ENCODE data around the gene NRROS. TPM values are rescaled to one million over a fixed set of nuclear protein-coding genes. Genes with fewer than 3 reads are reported as not detected.

The NRROS gene
- total and polyA plus RNA-seq, 2 of the 13 experiments (the other 11 are each of a cell fraction or from before 2014, with no cell fraction given) = not detected

DNA sequence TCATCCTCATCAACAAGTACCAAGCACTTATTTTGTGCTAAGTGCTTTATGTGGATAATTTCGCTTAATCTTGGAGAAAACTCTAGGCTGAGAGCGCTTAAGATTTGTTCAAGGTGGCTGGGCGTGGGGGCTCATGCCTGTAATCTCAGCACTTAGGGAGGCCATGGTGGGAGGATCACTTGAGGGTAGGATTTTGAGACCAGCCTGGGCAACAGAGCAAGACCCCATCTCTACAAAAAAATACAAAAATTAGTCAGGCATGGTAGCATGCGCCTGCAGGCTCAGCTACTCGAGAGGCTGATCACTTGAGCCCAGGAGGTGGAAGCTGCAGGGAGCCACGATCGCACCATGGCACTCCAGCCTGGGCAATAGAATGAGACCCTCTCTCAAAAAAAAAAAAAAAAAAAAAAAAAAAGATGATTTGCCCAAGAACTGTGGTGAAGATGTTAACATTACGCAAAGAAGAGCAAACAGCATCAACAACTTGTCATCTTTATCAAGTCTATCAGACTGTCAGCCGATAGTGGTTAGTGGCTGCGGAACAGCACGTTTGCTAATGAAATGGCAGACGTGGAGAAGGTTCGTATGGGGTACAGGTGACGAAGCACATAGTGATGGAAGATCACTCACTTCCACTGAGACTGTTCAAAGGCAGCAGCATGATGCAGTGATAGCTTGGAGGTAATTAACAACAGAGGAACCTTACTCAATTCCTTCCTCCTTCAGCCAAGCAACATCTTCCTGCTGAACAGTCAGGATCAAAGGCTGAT, 27.7 kb downstream of the NRROS start:
- DNase-seq (ENCODE audit: low spot score) = no peak
- ATAC-seq = no peak
- H3K36me3 ChIP-seq (replicated peaks in 1 of 2; ENCODE audit: control insufficient read depth in 1 of 2, insufficient read depth in 2 of 2, low read length in 2 of 2) = no peaks in the 10 kb centered on the region
- no peak overlapping the region for H2AFZ ChIP-seq (ENCODE audit: low read length)
- ChIA-PET POLR2A (interaction anchor here (0.7 kb wide), 1 partner anchor 30 kb away, joined by 3 read pairs; no protein-coding TSS in a partner anchor), CTCF (ENCODE audit: low intra/inter-chr PET ratio, low total read pairs) (no interaction called here)
- H3K4me3 ChIP-seq (replicated peaks in 1 of 3; ENCODE audit: insufficient read depth in 1 of 3, low read depth in 2 of 3, low read length in 3 of 3) = no peak overlapping the region
- no peaks in the 10 kb centered on the region; a peak in 1 of 5 replicates for H3K27me3 ChIP-seq (ENCODE audit: control insufficient read depth in 1 of 2, insufficient read depth in 2 of 2, low read length in 2 of 2)
- in situ Hi-C loops (cut with HindIII; ENCODE audit: extremely low pct_ligation_motif_present, low pct_unique_long_range_greater_than_20kb) (no loop called here), intact Hi-C loops (cut with micrococcal nuclease; ENCODE audit: unreplicated experiment) (no loop called here)
- H3K79me2 ChIP-seq (ENCODE audit: insufficient read depth, low read length) = no peaks in the 10 kb centered on the region
- peak overlapping the region; percentile 78 for H3K4me2 ChIP-seq (ENCODE audit: low read depth, low read length)
- TF ChIP-seq ZNF550 (CRISPR knock-in tag; IDR thresholded peaks at IDR 0.05; ENCODE audit: borderline replicate concordance) = no peak
- peak; percentile 53; the same call in 1 of the 2 replicates for TF ChIP-seq ZNF121 (CRISPR knock-in tag; IDR thresholded peaks at IDR 0.05)
- H3K4me1 ChIP-seq (ENCODE audit: insufficient read depth, low read length) = peaks cover 34% of the 10 kb centered on the region
- 84% methylated on average over 14 of the region's 14 CpGs for WGBS (ENCODE audit: low lambda C conversion rate)
- BruUV-seq (replicated peaks) = no TSS peak
- no peak for FAIRE-seq
- no peak overlapping the region for H3K9ac ChIP-seq (ENCODE audit: insufficient read depth, low read depth, low read length)
- H3K9me3 ChIP-seq (ENCODE audit: low read length) = no peaks in the 10 kb centered on the region
- H3K27ac ChIP-seq (ENCODE audit: extremely low read length, insufficient read depth, low read length) = no peak overlapping the region
- H4K20me1 ChIP-seq (ENCODE audit: insufficient read depth, low read length) = no peaks in the 10 kb centered on the region

- CTCF ChIA-PET (ENCODE audit: low intra/inter-chr PET ratio, low total read pairs) = no interaction called here
- no peak for FAIRE-seq
Observed at GRCh38 chr3:196670339-196670738, 30.8 kb downstream of the NRROS start.

More at GRCh38 chr3:196670339-196670738, 30.8 kb downstream of the NRROS start:
- TF ChIP-seq NR2F6 (IDR thresholded peaks at IDR 0.05) = no peak
- no peak for TF ChIP-seq NR2F6 (CRISPR knock-in tag; IDR thresholded peaks at IDR 0.05)
- no peak for TF ChIP-seq HOXD1 (CRISPR knock-in tag; IDR thresholded peaks at IDR 0.05)
- no peak for TF ChIP-seq ZNF33A (CRISPR knock-in tag; IDR thresholded peaks at IDR 0.05; ENCODE audit: borderline replicate concordance)
- TF ChIP-seq ZNF251 (CRISPR knock-in tag; IDR thresholded peaks at IDR 0.05) = no peak
- no peak for TF ChIP-seq HNRNPUL1 (IDR thresholded peaks at IDR 0.05; ENCODE audit: low read depth, low read length)
- no peak for TF ChIP-seq ARNTL (CRISPR knock-in tag; IDR thresholded peaks at IDR 0.05)
- Histone ChIP-seq H3K4me2 (ENCODE audit: low read depth, low read length) (no peak overlapping the region), H3K79me2 (ENCODE audit: insufficient read depth, low read length) (no peaks in the 10 kb centered on the region), H3K9ac (ENCODE audit: insufficient read depth, low read depth, low read length) (no peak overlapping the region), H3K27ac (ENCODE audit: extremely low read length, insufficient read depth, low read length) (no peak overlapping the region), H4K20me1 (ENCODE audit: insufficient read depth, low read length) (no peaks in the 10 kb centered on the region), H3K4me1 (ENCODE audit: insufficient read depth, low read length) (peaks cover 26% of the 10 kb centered on the region), H3K9me3 (ENCODE audit: low read length) (no peaks in the 10 kb centered on the region), H3K4me3 (replicated peaks in 1 of 3; ENCODE audit: insufficient read depth in 1 of 3, low read depth in 2 of 3, low read length in 3 of 3) (no peak overlapping the region), H3K36me3 (replicated peaks in 1 of 2; ENCODE audit: control insufficient read depth in 1 of 2, insufficient read depth in 2 of 2, low read length in 2 of 2) (no peaks in the 10 kb centered on the region), H3K27me3 (ENCODE audit: control insufficient read depth in 1 of 2, insufficient read depth in 2 of 2, low read length in 2 of 2) (no peaks in the 10 kb centered on the region), H2AFZ (ENCODE audit: low read length) (no peak overlapping the region)
- POLR2A ChIA-PET = no interaction called here
- in situ Hi-C loops (cut with HindIII; ENCODE audit: extremely low pct_ligation_motif_present, low pct_unique_long_range_greater_than_20kb) (no loop called here), intact Hi-C loops (cut with micrococcal nuclease; ENCODE audit: unreplicated experiment) (loop anchor here (5.0 kb wide), 1 partner anchor 577 kb away; no protein-coding TSS in a partner anchor)
- ATAC-seq (no peak), DNase-seq (ENCODE audit: low spot score) (no peak)
- WGBS (ENCODE audit: low lambda C conversion rate) = 8% methylated on average over 6 of the region's 6 CpGs
- BruUV-seq (replicated peaks) = no TSS peak

Measured in HepG2 (cell line).